Suppressor macrophage treated with lipopolysaccharide for 4 hours (primary cell): ENCODE data around the gene EMC10.
A peak's percentile ranks its signal among the peaks of the same experiment; 100 is the strongest.
"Not testable (repeated sequence)": the region's sequence is repeated elsewhere in the genome, so short reads cannot be mapped to it uniquely, and the experiment has no call there.

ENCODE experiments used
- DNase-seq: peaks from one replicate; pipeline ENCODE4 v3.0.0-alpha.2; 2020

The EMC10 gene

DNA sequence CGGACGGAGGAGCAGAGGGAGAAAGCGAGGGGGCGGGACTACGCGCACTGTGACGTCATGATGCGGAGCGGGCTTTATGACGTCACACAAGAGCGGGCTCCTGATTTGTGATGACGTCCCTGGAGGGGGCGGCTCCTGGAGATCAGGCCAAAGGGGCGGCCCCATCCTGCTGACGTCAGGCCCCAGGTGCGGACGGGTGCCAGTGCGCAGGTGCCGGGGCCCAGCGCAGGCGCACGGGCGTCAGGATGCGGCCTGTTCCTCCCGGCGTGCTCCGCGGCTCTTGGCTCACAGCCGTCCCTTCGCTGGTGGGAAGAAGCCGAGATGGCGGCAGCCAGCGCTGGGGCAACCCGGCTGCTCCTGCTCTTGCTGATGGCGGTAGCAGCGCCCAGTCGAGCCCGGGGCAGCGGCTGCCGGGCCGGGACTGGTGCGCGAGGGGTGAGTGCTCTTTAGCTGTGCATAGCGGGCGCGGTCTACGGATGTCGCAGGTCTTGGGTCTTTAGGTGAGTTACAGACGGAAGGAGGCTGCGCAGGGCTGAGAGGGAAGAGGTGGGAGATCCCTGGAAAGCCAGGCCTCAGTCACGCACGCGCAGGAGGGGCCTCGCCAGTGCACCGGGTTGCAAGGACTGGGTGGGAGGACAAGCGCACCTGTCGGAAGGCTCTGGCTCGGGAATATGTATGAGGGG is at the start of gene EMC10, which contains the start of gene GARIN5A:
Gene EMC10 (plus strand): TSS at position 284 of the 683 bp plus-strand sequence. CDS start 38 bp downstream, at position 322.
Gene GARIN5A (minus strand): TSS at position 625 of the 683 bp plus-strand sequence. CDS start 460 bp downstream, at position 165.
- DNase-seq: peak; percentile 92

DNA sequence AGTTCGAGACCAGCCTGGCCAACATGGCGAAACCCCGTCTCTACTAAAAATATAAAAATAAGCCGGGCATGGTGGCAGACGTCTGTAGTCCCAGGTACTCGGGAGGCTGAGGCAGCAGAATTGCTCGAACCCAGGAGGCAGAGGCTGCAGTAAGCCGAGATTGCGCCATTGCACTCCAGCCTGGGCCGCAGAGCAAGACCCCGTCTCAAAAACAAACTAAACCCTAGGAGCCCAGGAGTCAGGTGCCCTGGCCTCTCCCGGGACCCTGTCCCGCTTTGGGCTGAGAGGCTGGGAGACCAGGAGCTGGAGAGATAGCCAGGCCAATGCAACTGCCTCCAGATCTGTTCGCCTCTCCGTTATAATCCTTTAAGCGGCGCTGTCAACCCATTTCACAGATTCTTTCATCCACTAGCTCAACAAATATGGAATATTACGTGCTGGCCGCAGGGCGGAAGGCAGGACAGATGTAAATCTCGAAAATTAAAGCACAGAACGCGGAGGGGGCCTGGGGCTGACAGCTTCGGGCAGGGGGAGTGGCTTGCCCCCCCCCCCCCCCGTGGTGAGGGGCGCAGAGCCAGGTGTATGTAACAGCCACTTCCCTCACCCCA is 48.9 kb upstream of the EMC10 start:
- DNase-seq: no peak

DNA sequence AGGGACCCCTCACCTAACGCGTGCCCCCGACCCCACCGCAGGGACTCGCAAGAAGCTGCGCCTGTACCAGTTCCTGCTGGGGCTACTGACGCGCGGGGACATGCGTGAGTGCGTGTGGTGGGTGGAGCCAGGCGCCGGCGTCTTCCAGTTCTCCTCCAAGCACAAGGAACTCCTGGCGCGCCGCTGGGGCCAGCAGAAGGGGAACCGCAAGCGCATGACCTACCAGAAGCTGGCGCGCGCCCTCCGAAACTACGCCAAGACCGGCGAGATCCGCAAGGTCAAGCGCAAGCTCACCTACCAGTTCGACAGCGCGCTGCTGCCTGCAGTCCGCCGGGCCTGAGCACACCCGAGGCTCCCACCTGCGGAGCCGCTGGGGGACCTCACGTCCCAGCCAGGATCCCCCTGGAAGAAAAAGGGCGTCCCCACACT is 48.3 kb upstream of the EMC10 start:
- peak; percentile 93 for DNase-seq

DNA sequence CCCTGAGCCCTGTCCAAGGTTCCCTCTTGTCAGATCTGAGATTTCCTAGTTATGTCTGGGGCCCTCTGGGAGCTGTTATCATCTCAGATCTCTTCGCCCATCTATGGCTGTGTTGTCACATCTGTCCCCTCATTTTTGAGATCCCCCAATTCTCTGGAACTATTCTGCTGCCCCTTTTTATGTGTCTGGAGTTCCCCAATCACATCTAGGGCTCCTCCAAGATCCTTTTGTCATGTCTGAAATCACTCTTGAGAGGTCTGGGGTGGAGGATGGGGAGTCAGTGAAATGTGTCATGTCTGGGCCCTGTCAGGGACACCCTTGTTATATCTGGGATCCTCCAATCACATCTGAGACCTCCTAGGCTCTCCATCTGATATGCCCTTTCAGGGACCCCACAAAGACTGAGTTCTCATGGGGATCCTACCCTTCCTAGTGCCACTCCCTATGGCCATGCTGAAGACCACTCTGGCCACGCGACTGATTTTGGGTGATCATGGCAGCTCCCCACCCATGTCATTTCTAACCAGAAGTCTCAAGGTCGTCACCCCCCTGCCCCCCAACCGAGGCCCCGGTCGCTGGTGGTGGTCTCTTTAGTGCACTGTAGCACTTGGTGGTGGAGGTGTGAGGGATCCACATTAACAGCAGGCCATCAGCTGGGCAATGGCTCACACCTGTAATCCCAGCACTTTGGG is 47.4 kb upstream of the EMC10 start:
- DNase-seq: no peak

DNA sequence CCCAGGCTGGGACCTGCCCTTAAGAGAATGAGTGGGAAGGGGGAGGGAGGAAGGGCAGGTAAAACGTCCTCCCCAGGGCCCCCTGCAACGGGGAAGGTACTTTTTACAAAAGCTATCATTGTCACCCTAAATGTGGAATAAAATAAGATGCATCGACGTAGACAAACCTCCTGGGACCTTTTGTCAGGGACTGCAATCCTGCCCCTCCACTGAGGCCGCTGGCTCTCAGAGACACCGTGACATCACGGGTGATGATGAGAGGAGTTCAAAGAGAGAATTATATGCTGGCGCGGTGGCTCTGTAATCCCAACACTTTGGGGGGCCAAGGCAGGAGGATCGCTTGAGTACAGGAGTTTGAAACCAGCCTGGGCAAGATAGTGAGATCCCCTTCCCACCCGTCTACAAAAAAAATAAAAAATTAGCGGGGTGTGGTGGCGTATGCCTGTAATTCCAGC is 45.4 kb upstream of the EMC10 start:
- DNase-seq: no peak

DNA sequence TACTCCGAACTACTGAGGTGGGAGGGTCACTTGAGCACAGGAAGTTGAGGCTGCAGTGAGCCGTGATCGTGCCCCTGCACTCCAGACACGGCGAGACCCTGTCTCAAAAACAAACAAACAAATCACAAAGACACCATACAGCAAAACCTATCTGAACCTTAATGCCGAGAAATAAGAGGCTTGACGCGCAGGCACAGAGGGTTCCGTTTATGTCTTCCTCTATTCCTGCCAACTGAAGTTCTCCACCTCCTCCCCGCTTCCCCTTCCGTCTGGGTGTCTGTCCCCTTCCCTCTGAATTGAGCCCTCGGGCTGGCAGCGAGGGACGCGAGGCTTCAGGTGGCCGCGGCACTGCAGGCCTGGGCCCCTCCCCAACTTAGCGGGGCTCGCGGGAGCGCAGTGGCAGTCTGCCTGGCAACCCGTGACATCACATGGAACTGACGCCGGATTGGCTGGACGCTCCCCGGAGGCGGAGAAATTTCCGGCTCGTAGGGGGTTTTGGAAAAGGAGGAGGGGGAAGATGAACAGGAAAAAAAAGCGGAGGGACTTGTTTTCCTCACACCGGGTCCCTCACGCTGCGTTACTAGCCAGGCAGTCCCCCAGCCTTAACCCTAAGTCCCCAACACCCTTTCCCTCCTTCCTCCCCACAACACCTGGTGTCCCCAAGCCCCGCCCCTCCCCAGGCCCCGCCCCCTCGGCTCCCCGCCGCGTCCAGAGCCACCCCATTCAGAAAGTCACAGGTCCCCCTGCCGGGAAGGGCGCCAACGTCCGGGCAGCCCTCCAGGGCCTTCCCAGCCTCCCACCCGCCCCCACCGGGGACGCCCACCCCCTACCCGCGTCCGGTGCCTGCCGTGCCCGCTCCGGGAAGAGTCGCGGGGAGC is 44.7 kb upstream of the EMC10 start:
- DNase-seq: peak; percentile 89

DNA sequence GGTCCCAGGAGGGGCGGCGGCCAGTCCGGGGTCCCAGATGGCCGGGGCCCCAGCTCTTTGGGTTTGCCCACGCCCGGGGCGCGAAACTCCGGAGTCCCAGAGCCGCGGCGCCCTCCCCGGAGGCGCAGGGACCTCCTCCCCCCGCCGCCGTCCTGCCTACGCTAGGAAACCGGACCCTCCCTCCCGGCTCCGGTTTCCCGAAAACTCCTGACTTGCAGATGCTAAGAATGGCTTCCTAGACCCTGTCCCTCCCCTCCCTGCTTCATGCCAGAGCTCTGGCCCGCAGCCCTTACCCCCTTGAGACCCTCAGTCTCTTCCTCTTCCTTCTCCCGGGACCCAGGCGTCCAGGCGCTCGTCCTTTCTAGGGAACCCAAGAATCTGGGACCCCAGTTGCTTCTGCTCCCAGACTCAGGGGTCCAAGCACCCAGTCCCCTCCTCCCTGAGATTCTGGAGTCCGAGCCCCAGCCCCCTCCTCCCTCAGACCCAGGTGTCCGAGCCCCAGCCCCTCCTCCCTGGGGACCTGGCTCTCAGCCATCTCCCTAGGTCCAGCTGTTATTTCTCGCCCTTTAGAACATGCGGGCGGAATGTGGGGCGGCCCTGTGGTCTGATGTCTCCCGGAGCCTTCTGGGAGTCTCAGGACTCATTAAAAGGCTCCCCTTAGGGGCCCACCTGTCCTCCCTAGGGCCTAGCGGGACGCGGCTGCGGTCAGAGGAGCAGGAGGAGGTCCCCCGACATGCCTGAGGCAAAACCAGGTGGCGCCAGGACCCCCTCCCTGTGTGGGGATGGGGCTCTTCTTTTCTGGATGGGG is 43.9 kb upstream of the EMC10 start, which contains the start of gene MYBPC2:
Gene MYBPC2 (plus strand): TSS at position 672 of the 808 bp plus-strand sequence. CDS start 62 bp downstream, at position 734.
- peak; percentile 36 for DNase-seq

DNA sequence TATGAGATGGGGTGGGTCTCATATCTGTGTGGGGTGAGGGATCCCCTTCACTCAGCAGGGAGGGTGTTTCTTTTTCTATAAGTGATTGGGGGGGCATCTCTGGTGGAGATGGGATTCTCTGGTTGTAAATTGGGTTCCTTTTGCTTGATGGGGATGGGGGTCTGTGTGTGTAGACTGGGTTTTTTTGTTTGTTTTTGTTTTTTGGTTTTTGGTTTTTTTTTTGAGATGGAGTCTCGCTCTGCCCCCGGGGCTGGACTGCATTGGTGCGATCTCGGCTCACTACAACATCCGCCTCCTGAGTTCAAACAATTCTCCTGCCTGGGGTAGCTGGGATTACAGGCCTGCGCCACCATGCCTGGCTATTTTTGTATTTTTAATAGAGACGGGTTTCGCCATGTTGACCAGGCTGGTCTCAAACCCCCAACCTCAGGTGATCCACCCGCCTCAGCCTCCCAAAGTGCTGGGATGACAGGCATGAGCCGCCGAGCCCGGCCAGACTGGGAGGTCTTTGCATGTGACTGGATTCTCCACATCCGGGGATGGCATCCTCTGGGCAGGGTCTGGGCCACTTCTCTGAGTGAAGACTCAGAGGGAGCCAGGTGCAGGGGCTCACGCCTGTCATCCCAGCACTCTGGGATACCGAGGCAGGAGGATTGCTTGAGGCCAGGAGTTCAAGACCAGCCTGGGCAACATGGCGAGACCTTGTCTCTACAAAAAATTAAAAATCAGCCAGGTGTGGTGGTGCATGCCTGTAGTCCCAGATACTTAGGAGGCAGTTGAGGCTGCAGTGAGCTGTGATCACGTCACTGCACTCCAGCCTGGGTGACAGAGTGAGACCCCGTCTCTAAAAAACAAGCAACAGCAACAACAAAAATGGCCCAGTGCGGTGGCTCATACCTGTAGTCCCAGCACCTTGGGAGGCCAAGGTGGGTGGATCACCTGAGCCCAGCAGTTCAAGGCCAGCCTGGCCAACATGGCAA is 42.8 kb upstream of the EMC10 start:
- DNase-seq: no peak

DNA sequence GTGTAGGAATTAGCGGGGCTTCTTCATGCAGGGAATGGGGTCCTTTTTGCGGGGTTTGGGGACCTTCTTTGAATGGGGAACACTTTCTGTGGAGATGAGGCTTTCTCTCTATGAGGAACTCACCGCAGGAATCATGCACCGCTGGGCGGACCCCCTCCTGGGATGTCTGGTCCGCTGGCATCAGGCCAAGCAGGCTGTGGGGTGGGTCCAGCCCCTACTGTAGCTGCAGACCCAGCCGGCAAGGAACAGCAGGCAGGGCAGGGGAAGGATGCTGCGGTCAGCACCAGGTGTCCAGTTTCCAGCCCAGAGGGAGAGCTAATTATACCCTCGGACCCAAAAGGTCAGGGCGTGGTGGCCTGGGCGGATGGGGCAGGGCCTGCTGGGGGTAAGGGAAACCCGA is 41.8 kb upstream of the EMC10 start:
- no peak for DNase-seq

DNA sequence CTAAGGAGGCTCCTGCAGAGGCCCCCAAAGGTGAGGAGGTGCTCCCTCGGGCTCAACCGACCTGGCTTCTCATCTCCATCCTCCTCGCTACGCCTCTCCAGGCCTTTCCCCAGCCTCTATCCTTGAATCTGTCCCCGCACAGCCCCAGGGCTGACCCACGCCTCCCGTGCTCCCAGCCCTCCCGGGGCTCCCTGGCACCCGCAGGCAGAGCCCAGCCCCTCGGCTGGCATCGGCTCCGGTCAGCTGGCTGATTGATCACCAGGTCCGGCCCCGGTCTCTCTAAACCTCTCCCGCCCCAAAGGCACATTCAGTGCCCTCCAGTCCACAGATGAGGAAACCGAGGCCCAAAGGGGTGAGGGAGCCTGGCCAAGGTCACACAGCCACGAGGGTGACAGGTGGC is 41.1 kb upstream of the EMC10 start:
- no peak for DNase-seq

DNA sequence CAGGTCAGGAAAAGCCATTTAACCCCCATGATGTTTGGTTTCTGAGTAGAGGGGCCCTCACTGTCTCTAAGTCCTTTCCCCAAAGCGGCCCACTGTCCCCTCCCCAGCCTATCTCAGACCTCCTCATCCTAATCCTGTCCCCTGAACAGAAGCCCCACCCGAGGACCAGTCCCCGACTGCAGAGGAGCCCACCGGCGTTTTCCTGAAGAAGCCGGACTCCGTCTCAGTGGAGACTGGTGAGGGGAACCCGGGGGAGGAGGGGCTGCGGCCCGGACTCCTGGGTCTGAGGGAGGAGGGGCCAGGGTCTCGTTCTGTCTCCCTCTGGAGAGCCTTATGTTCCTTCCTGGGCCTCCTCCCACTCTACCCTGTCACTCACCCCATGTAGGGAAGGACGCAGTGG is 40.7 kb upstream of the EMC10 start:
- DNase-seq: no peak

DNA sequence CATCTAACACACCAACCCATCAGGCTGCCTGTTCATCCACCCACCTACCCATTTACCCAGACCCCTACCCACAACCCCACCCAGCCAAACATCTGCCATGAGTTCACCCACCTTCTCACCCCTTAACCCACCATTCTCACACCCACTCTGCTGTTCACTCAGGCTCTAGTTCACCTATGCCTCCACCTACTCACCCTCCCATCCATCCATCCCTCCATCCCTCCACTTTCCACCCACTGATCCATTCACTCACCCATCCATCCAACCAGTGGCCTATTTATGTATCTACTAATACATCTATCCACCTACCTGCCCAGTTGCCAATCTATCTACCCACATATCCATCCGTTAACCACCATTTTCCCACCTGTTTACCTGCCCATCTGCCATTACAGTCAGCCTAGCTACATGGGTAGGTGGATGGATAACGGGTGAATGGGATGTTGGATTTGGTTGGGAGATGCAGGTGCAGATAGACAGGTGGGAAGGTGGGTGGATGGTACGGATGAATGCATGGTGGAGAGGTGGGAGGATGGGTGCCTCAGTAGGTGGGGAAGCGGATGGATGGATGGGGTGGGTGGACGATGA is 38.4 kb upstream of the EMC10 start:
- no peak for DNase-seq

DNA sequence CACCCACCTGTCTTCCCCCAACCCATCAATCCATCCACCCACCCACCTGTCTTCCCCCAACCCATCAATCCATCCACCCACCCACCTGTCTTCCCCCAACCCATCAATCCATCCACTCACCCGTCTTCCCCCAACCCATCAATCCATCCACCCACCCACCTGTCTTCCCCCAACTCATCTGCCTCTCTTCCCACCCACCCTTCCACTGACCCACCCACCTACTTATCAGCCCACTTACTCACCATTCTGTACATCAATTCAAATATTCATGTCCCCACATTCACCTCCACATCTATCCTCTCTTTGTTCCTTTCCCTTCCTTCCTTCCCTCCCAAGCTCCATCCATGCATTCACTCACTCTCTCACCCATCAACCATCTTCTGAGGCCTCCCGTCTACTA is 37.2 kb upstream of the EMC10 start:
- DNase-seq: not testable (repeated sequence)

DNA sequence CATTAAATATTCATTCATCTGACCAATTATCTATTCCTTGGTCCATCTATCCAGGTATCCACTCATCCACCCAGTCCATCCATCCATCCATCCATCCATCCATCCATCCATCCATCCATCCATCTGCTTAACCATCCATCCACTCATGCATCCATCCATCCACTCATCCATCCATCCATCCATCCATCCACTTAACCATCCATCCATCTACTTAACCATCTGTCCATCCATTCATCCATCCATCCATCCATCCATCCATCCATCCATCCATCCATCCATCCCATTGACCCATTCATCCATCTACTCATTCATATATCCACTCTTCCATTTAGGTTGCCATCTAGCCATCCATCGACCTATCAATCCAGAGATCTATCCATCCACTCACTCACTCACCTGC is 32.2 kb upstream of the EMC10 start:
- DNase-seq: no peak

DNA sequence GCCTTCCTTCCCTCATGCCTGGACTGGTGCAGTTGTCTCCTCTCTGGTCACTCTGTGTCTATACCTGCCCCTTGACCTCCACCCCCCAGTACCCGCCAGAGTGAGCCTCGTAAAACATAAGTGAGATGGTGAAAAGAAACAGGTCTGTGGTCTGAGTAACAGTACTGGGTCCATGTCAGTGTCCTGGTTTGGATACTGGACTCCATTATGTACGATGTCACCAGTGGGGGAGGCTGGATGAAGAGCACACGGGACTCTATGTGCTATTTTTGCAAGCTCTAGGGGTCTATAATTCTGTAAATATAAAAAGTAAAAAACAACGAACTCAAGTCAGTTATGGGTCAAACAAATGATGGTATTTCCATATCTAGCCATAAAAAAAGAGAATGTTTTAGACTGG is 29.3 kb upstream of the EMC10 start:
- DNase-seq: no peak

DNA sequence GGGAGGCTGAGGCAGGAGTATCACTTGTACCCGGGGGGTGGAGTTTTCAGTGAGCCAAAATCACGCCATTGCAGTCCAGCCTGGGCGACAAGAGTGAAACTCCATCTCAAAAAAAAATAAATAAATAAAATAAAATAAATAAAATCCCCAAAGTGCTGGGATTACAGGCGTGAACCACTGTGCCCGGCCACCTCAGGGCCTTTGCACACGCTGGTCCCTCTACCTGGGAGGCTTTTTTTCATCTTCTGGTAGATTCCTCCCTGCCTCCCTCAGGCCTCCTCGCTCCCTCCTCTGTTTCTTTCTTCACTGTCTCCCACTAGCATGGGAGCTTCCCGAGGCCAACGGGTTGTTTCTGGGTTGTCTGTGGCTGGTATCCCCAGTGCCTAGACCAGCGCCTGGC is 28.6 kb upstream of the EMC10 start:
- DNase-seq: no peak

DNA sequence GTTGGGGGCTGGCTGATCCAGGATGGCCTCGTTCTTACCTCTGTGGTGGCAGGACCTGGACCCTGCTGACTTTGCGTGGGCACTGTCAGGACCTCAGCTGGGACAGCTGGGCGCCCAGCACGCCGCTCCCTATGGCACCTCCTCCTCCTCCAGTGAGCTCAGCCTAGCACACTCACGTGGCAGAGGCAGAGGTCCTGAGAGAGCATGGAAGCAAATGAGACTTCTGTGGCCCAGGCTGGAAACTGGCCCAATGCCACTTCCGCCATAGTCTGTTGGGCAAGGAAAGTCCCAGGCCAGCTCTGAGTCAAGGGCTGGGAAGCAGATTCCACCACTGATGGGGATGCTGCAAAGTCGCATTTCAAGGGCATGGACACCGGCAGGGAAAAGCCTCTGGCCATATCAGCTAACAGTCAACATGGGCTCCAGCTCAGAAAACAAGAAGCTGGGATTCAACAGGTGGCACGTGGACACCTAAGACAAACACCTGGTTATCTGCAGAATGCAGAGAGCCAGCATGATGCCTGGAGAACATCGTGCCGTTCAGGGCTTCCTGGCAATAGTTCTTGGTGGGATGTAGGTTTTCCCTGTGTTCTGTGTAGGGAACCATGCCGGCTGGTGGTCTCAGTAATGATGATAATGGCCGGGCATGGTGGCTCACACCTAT is 26.9 kb upstream of the EMC10 start:
- DNase-seq: no peak

DNA sequence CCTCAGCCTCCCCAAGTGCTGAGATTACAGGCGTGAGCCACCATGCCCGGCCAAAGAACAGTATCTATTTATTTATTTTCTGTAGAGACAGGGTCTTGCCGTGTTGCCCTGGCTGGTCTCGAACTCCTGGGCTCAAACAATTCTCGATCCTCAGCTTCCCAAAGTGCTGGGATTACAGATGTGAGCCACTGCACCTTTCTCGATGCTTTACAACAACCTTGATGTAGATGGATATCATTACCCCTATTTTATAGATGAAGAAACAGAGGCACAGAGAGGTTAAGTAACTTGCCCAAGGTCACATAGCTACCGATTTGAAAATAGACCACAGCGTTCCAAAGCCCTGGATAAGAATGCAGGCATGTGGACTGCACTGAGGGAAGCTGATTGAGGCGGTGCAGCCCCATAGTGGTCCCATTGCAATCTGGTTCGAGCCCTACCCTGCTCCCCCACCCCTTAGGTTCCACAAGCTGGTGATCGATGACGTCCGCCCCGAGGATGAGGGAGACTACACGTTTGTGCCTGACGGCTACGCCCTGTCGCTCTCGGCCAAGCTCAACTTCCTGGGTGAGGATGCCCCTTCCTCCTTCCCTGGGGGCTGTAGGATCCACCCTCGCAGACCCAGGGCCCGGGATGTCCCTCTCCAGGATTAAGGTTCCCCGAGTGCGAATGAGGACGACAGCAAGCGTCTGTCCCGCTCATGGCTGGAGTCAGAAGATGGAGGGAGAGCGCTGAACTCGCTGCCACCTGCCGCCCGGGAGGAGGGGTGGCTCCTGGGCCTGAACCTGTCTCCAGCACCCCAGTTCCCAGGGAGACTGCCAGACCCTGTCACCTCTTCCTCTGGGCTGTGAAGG is 25.7 kb upstream of the EMC10 start:
- no peak for DNase-seq

DNA sequence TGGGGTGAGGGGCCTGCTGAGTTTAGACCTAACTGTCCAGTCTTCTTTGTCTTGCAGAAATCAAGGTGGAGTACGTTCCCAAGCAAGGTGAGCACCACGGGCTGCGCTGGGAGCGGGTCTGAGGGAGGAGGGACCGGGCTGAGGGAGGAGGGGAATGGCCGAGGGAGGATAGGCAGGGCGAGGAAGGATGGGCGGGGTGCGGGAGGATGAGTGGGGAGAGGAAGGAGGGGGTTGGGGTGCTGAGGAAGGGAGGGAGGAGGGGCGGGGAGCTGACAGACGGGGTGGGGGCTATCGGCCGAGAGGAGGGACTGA is 25.1 kb upstream of the EMC10 start:
- no peak for DNase-seq
